DMS 273 treated with DMSO at 0.1 percent for 48 hours (cell line): ENCODE results near the gene OR10J1.
"Not testable (repeated sequence)": the region's sequence is repeated elsewhere in the genome, so short reads cannot be mapped to it uniquely, and the experiment has no call there.

Source experiments
- DNase-seq: peaks from one replicate; lab custom pipeline; 2025; lab: John Stamatoyannopoulos, UW

The OR10J1 gene, protein sequence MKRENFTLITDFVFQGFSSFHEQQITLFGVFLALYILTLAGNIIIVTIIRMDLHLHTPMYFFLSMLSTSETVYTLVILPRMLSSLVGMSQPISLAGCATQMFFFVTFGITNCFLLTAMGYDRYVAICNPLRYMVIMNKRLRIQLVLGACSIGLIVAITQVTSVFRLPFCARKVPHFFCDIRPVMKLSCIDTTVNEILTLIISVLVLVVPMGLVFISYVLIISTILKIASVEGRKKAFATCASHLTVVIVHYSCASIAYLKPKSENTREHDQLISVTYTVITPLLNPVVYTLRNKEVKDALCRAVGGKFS

DNA sequence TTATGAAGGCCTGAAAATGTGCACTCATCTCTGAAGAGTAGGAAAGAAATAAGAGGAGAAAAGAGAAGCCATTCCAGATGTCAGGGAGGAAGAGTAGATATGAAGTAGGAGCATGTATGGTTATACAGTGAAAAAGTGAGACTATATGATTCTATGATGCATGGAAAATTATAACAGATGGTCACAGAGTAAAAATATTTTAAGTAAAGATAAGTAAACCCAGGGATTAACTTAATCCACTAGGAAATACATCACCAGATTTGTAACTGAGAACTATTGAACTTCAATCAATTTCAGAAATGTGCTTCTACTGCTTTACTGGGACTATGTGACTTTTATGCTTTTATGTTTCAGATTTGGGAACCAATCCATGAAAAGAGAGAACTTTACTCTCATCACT, at the start of gene OR10J1:
Gene OR10J1, plus strand, starts transcription at position 301 of the 400 bp plus-strand sequence. Its CDS starts 70 bp downstream, at position 371.
- DNase-seq = no peak

DNA sequence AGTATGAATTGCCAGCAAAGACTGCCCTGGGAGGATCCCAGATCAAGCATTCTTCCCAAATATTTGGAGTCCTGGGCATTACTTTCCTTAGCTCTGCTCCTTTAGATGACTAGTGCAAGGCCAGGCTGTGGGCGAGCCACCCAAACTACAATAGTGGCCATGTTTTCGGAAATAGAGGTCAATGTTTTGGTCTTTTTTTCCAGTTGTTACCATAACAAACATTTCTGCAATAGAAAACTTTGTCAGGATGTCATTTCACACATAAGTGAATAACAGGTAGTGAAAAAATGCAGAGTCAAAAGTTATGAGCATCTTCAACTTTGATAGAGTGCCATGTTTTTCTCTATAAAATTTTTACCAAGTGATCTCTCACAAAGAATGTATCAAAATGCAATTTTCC, 32.7 kb upstream of the OR10J1 start:
- DNase-seq = no peak

DNA sequence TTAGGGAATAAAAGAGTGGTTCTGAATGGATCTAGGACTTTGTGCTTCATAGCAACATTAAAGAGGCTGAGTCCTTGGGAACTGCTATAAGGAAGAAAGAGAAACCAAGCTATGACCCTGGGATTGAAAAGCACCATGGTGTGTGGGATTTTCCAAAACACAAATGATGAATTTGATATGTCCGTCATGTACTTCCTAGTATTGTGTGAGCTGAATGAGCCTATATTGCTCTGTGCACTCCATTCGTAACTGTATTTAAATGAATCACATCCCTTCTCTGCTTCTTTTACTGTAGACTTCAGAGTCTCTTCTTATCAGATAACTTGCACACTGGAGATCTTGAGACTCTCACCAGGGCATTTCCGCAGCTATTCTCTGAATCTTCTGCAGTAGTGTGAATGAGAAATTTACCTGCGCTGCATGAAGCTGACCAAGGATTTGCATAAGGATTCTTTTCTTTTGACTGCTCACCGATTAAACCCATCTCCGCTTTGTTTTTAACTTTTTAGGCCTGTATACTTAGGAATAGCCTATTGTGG, 30.6 kb upstream of the OR10J1 start:
- no peak for DNase-seq

DNA sequence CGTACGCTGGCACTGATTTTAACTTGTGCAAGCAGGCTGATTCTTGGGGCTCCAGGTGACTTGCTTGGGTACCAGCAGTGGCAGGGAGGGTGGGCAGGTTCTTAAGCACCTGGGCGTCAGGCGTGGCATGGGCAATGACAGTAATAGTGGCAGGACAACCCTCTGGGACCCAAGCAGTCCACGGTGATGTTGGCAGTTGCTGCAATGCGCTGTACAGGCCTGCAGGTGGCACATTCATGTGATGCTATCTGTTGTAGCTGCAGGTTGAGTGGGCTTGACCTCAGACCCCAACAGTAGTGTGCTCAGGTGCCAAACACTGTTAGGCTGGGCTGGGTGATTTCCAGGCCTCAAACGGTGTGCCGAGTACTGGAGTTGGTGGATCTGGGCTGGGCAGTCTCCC, 17.7 kb upstream of the OR10J1 start:
- DNase-seq = no peak

DNA sequence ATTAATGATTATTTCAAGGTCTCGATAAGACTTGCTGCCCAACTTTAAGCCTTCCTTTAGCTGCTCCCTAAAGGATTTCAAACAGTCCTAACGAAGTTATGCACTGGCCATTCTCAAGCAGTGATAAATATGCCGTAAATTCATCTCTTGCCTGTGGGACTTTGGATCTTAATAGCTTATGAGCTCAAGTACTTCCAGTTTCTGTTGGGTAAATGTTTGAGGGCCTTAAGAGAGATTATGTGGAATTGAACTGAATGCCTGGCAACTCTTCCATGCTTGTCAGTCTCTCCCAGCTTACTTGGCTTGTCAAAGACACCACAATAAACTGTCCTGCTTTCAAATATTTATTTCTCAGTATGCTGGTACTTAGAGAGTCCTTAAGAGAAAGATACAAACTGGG, 11.0 kb upstream of the OR10J1 start:
- no peak for DNase-seq

DNA sequence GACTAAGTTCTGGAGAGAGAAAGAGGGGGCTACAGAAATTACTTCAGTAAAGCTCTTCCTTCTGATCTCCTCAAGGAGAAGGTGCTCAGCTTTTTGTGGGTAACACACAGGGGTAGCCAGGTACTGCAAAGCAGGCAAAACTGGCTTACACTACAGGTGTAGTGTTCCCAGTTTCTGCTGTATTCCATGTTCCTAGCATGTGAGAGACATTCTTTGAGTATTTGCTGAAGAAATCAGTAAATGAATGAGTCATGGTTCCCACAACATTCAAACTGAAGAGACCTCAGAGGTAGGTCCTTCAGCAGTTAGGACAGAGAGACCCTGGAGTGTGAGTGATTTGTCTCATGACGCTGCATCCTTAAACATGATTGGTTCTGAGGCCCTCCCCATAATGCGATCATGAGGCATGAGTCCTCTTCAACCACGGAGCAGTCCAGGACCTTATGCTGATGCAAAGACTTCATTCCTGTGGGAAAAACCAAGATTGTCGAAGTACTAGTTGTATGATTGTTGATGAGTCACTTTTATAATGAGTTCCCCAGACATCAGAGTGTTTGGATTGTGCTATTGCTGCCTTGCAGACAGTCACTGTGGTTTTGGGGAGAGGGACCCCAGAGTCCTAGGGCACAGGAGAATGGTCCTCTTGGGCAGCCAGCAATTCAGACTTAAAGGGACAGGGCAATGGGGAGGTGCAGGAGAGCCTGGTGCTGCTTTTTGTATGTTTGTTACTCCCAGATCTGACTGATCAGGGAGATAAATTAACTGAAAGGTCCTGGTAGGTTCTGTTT, 10.3 kb upstream of the OR10J1 start:
- no peak for DNase-seq

DNA sequence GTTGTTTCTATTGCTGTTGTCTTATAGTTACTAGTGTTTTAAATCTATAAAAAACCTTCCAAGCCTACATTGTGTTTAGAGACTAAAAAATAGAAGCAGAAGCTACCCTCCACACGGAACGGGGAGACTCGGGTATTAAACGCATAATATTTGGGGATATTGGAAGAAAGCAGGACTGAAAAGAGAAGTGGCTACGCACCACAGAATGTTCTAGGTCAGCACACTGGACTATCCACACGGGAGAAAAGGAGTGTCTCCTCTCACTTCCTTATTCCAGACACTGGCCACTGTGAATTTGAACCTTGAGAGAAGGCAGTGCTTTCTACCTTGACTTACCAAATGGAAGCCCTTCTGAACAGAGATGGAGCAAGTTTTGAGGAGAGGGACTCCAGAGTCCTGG, 8.5 kb upstream of the OR10J1 start:
- DNase-seq = no peak

DNA sequence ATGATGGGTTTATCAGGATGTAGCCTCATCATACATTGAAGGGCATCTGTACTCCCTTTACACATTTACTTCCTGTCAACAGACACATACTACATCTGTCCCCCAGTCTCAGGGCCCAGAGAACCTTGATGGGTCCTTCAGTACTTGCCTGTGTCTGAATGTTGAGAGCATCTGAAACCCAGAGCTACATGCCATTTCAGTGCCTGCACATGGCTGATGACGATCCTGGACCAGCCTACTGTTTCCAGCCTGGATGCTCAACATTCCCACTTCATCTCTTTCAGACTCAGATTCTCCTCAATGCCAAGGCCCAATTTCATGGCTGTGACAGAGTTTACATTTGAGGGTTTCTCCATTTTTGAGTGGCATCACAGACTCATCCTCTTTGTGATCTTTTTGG, 7.6 kb upstream of the OR10J1 start, which contains the start of gene OR10J4:
Gene OR10J4, plus strand, starts transcription at position 301 of the 400 bp plus-strand sequence.
- DNase-seq = no peak

DNA sequence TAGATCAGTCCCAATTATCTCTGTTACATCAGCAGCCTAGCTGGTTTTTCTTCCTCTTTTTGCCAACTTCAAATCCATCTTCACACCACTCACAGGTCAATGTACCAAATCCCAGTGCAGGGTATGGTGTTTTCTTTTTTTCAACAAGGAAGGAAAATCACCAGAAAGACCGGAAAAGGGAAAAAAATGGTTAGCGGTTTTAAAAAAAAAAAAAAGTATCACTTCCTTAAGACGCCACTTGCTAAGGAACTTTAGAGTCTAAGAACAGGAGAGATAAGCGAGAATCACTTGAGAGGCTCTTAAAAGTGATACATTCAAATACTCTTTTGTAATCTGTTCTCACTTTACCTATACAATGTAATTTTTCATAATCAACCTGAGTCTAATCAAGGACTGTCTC, 3.1 kb upstream of the OR10J1 start:
- no peak for DNase-seq

DNA sequence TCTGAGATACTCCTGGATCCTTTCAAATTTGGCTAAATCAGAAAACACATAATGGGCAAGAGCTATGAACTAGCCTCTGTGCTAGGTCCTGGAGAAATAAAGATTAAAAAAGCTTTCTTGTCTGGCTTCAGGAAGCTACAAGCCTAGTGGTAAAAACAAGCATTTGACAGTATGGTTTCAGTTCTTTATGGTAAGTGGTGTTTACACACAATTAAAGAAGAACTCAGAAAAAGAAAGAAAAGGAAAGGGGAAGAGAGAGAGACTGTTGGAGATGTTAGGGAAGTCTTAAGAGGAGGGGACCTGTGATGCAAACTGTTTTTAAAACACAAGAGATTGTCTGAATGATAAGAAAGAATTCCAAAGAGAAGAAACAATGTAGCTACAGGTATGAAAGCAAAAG, 1.8 kb downstream of the OR10J1 start:
- DNase-seq = no peak

DNA sequence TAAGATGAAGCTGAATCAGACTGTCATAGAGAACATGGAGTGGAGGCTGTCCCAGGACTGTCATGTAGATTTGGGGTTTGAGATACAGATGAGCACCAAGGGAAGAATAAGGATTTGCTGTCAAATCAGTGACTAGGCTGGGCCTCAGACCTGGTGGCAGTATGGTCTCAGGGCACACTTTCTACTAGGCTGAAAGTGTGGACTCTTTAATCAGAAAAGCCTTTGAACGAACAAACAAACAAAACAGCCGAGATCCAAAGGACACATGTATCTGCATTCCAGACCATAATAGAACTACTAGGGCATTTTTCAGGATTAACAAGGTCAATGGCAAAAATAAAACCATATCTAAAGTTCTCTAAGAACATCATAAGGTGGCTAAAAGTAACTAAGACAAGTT, 2.9 kb downstream of the OR10J1 start:
- no peak for DNase-seq

DNA sequence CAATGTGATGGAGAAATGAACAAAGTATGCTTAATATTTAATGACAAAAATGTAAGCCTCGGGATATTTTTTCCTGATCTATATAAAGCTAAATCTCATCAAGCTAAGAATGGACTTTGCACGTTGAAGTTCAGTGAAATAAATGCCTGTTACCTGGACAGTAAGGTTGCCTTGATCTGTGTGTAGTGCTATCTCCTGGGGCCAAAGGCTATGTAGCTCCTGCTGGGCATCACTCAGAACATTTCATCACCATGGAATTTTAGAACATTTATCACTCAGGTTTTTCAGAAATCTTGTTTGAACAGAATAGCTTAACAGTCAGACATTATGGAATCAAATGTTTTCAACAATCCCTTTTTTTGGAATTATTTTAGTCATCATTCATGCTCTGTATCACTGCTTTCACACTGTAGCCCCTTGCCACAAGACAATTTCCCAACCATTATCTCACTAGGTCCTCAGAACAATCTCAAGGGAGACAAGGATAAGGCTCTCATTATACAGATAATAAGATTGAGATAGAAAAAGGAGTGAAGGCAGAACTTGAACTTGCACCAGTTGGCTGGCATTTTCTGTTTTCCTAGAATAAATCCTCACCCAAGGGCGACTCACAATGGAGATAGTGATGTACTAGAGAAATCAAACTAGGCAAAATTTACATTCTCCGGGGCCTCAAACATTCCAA, 3.7 kb downstream of the OR10J1 start:
- DNase-seq = no peak

DNA sequence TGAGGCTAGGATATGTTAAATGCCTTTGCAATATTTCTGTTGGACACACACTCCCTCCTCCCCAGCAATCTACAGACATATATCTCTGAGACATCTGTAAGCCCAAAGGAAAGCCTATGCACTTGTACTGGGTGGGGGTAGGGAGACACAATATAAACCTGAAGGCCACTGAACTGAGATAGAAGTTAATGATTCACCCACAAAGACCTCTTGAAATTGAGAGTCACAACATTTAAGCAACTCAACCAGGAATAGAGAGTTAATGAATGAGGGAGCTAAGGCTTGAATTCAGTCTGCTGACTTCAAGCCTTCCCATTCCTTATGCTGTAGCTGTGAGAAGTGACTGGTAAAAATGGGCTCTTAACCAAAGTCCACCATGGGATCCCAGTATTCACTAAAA, 5.0 kb downstream of the OR10J1 start:
- no peak for DNase-seq

DNA sequence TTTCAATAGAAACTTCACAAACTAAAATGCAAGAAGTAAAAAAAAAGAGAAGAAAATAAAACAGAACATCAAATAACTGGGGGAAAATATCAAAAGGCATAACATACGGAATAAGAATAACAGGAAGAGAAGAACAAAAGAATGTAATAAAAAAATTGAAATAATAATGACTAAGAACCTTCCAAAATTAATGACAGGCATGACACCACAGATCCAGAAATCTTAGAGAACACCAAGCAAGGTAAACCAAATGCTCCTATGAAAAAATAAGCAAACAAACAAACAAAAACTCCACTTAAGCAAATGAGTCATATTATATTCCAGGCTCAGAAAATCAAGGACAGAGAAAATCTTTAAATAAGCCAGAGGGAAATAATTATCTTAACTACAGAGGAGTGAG, 8.7 kb downstream of the OR10J1 start:
- DNase-seq = no peak

DNA sequence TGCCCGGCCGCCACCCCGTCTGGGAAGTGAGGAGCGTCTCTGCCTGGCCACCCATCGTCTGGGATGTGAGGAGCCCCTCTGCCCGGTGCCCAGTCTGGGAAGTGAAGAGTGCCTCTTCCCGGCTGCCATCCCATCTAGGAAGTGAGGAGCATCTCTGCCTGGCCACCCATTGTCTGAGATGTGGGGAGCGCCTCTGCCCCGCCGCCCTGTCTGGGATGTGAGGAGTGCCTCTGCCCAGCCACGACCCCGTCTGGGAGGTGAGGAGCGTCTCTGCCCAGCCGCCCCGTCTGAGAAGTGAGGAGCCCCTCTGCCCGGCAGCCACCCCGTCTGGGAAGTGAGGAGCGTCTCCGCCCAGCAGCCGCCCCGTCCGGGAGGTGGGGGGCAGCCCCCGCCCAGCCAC, 10.1 kb downstream of the OR10J1 start:
- DNase-seq = not testable (repeated sequence)

DNA sequence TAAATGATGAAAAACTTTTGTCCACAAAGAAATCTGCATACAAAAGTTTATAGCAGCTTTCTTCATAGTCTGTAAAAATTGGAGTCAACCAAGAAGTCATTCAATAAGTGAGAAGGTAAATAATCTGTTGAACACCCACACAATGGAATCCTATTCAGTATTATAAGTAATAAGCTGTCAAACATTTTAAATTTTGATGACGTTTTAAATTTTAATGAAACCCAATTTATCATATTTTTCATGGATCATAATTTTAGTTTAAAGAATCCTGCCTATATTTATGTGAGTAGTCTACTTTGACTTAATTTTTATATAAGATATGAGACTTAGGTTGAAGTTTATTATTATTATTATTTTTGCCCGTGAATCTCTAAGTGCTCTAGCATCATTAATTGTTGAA, 20.0 kb downstream of the OR10J1 start:
- DNase-seq = no peak

DNA sequence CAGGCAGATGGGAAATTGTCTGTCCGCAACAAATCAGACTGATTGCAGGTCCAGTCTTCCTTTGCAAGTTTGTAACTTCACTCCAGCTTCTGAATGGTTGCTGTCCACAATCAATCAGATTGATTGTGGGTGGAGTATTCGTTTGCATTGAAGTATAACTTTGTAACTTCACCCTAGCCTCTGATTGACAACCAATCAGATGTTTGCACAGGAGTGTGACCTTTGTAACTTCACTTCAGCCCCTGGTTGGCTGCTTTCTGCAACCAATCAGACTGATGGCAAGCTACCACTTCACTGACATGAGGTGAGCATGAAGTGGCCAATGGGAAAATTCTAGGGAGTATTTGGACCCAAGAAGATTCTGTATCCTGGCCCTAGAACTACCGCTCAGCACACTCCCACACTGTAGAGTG, 25.7 kb downstream of the OR10J1 start:
- DNase-seq = no peak

DNA sequence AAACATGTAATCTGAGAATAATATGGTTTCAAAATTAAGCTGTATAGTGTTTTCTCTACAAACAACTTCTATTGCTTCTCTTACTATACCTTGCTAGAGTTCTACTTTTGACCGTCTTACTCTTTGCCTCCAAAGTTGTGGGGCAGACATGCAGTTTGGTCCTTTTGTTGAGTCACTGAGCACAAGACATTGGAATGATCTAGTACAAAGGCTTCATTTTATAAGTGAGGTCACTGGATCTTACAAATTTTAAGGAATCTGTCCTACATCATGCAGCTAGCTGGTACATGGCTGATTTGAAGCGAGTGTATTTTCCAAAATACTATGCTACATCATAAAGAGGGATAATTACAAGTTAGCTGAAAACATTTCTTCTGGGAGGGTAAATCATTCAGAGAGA, 28.8 kb downstream of the OR10J1 start:
- no peak for DNase-seq

DNA sequence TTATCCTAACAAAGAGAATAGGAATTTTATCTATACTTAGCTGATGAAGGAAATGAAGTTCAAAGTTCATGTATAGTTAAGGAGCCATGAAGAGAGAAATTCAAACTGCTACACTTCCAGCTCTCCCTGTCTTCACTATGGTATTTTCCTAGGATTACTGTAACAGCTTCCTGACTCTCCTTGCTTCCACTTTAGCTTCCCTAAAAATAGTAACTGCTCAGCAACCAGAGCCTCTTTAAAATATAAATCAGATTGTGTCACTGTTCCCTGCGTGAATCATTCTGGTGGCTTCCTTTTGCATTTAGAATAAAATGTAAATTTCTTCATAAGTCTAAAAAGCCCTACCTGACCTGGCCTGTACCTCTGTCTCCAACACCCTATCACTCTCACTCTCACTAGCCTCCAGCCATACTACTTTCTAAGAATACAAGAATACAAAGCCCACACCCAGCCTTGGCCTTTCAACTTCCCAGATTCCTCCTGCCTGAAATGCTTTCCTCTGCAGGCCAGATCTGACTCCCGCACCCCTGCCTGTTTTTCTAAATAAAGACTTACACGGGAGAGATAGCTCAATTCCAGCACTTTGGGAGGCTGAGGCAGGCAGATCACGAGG, 30.5 kb downstream of the OR10J1 start:
- DNase-seq = no peak

DNA sequence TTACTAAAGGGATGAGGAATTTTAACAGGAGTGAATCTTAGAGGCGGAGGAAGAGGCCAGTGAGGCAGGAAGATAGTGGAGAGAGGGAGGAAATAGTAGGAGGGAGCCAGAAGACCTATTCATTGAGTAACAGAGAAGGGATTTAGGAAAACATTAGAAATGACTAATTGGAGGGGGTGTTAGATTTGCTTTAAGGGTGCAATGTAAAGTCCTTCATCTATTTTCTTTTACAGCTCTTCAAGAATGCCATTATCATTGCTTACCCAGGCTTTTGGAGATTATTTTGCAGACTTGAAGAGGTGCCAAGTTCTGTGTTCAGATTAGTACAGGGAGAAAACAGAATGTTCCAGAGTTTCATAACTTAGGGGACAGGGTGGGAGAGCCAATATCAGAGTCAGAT, 33.8 kb downstream of the OR10J1 start:
- DNase-seq = no peak

DNA sequence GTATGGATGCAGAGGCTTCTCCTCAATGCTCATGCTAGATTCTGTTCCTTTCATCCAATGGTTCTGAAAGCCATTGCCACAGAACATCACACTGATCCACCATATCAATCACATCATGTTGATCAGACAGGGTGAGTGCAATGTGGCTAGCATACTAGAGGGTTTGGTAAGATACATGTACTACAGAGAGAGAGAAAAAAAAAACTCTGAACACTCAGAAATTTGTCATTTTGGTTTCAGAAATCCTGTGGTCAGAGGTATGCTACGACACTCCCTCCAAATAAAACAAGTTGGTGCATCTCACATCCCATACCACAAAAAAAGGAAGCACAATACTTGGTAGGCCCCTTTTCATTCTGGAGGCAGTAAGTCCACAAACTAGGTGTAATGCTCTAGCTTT, 35.4 kb downstream of the OR10J1 start:
- DNase-seq = no peak

DNA sequence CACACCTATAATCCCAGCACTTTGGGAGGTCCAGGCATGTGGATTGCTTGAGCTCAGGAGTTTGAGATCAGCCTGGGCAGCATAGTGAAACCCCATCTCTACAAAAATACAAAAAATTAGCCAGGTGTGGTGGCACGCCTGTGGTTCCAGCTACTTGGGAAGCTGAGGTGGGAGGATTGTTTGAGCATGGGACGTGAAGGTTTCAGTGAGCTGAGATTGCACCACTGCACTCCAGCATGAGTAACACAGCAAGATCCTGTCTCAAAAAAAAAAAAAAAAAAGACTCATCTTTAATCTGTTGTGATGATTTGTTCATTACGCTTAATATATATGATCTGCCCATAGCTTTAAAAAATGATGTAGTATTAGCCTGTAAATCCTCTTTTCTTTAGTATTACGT, 44.0 kb downstream of the OR10J1 start:
- no peak for DNase-seq
